NK-92 (cell line): ENCODE results near the gene RHOD.

Experiments
- DNase-seq: peaks from one replicate; lab custom pipeline; 2025; ENCODE audit not compliant: unreplicated experiment; lab: John Stamatoyannopoulos, UW

RHOD gene

GRCh38 chr11:67058506-67058905 lies 1.9 kb downstream of the RHOD start:
- DNase-seq, result no peak

- no peak for DNase-seq
Observed at GRCh38 chr11:67059671-67060070, 3.0 kb downstream of the RHOD start.

DNA sequence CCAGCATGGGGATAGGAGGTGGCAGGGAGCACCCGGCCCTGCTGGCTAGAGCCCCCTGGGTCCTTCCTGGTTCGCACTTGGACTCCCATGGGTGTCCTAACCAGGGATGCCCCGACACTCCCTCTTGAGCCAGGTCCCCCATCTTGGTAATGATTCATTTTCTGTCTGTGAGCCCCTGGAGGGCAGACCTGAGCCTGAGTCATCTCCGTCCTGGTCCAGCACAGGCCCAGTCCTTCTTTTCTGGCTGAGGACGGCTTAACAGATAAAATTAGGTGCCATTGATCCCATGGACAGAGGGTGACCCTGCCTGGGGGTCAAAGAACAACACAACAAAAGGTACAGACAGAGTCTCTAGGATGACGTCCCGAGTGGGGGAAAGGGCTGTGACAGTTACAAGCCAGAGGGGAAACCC lies 3.5 kb downstream of the RHOD start:
- DNase-seq, result no peak

- DNase-seq, result no peak
Observed at GRCh38 chr11:67062526-67063373, 6.1 kb downstream of the RHOD start.

- DNase-seq, result no peak
Observed at GRCh38 chr11:67066333-67066709, 9.7 kb downstream of the RHOD start.

DNA sequence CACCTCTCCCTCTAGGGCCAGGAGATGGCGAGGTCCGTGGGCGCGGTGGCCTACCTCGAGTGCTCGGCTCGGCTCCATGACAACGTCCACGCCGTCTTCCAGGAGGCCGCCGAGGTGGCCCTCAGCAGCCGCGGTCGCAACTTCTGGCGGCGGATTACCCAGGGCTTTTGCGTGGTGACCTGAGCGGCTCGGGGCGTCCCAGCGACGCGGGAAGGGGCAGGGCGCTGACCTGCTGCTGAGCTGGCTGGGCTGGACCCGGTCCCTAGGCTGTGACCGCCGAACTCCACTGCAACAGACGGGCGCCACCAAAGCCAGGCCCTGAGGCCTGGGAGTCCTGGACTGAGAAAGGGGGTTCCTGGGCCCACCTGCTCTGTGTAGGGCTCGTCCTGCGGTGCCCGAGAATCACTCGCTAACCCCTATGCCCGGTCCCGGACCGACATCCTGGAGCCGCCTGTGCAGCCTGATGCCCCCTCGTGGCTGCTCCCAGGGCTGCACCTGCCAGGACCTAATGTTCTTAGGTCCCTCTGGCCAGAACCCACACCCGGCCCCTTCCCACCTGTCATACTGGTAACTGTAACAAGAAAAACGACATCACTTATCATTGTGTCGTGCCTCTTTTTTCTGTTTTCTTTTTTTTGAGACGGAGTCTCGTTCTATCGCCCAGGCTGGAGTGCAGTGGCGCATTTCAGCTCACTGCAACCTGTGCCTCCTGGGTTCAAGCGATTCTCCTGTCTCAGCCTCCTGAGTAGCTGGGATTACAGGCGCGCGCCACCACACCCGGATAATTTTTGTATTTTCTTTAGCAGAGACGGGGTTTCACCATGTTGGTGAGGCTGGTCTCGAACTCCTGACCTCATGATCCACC lies 15.0 kb downstream of the RHOD start:
- no peak for DNase-seq

GRCh38 chr11:67072295-67072694 lies 15.6 kb downstream of the RHOD start:
- DNase-seq, result no peak

DNA sequence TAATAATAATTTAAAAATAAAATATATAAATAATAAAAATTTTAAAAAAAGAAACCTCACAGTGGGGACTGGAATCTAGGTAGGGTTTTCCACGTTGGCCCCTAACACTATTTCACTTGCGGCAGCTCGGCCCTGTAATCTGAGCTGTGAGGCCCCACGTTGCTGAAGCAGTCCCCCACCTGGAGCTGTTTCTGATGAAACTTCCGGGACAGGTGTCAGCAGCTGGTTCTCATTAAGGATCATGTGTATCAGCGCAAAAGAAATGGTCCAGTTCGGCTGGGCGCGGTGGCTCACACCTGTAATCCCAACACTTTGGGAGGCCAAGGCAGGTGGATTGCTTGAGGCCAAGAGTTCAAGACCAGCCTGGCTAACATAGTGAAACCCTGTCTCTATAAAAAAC lies 17.3 kb downstream of the RHOD start:
- no peak for DNase-seq

DNA sequence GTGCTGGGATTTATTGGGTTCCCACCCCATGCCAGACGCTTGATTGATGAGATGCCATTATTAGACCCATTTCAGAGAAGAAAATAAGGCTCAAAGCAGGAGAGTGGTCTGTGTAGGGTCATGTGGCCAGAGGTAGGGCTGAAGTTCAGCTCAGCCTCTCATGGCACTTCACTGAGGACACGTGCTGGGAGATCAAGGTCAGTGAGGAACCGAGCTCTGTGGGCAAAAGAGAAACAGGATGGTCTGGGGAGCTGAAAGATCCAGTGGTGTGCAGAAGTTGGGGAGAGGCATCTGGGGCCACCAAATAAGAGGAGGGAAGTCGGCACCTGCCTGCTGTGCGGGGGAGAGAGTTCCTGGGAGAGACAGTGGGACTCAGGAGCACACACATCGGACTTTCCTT lies 19.6 kb downstream of the RHOD start:
- DNase-seq, result no peak

DNA sequence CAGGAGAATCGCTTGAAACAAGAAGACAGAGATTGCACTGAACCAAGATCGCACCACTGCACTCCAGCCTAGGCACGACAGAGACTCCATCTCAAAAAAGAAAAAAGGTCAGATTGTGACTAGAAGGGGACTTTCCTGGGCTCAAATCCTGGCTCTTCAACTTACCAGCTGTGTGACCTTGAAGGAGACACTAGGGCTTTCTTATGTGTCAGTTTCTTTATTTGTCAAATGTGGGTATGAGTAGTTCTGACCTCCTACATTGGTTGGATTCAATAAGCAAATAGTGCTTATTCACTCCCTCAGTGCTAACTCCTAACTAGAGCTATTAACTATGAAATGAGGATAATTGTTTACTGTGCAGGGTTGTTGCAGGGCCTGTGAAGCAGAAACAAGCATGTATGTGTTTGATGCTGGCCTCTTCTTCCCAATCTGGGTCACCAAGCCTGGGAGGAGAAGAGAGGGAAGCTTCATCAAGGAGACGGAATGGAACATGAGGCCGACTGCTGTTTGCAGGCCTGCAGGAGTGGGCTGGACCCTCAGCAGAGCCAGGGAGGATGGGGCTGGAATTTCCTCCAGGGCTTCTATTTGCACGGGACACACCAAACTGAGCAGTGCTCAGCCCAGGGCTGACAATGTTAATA lies 22.5 kb downstream of the RHOD start:
- DNase-seq, result no peak

- no peak for DNase-seq
Observed at GRCh38 chr11:67082071-67082791, 25.6 kb downstream of the RHOD start.

GRCh38 chr11:67083786-67084366 lies 27.2 kb downstream of the RHOD start:
- DNase-seq, result no peak

DNA sequence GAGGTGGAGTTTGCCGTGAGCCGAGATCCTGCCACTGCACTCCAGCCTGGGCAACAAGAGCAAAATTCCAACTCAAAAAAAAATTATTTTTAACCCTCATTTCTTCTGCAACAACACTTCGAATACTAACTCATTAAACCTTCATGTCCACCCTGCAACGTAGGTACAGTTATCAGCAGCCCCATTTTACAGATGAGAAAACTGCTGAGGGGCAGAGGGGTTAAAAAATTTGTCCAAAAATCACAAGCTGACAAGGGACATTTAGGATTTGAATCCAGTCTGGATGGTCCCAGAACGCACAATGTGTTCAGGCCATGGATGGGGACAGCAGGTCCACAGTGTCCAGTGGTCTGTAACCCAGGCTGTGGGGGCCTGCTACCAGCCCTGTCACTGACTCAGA lies 29.0 kb downstream of the RHOD start:
- DNase-seq, result no peak

DNA sequence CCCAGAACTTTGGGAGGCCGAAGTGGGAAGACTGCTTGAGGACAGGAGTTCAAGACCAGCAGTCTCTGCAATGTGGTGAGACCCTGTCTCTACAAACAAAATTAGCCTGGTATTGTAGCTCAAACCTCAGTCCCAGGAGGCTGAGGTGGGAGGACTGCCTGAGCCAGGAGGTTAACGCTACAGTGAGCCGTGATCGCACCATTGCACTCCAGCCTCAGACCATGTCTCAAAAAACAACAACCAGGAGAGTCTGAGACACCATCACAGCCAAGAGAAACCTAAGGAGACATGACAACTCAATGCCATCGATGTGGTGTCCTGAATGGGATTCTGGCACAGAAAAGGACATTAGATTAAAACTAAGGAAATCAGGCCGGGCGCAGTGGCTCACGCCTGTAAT lies 34.1 kb downstream of the RHOD start:
- no peak for DNase-seq

DNA sequence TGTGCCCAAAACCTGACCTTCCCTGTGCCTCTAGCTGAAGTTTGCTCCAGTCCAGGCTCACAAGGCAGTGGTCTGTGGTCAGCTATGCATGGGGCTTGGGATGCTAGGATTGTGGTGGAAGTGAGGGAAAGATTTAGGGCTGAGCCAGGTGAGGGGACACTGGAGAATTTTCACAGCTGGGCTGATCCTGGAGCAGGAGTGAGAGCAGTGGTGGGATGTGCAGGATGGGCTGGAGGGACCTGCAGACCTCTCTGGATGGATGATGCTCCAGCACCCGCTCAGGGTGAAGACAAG lies 38.5 kb downstream of the RHOD start:
- no peak for DNase-seq

DNA sequence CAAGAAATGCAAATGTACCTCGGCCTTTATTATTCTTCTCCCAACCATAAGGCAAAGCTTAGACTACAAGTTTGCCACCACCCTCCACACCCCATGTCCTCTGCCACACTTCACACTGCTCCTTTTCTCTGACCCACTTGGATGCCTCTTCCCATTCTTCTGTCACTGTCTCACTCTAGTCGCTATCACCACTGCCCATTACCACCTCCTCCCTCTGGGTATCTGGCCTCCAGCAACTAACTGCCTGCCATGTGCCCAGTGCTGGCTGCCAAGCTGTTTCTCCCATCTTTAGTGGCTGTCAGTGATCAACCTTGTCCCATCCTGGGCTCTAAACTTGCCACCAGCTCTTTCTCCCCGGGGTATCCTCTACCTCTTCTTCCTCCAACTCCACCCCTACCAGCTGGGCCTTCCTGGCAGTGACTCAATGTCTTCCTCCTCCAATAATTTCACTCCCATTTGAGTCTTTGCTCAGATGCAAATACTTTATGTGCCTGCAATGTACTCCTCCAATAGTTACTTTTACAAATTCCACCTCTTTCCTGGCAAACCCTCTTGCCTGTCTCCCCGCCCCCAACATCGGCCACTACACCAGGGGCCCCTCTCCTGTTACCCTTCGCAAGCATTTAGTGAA lies 42.3 kb downstream of the RHOD start:
- DNase-seq, result no peak

- no peak for DNase-seq
Observed at GRCh38 chr11:67099831-67100324, 43.2 kb downstream of the RHOD start.

DNA sequence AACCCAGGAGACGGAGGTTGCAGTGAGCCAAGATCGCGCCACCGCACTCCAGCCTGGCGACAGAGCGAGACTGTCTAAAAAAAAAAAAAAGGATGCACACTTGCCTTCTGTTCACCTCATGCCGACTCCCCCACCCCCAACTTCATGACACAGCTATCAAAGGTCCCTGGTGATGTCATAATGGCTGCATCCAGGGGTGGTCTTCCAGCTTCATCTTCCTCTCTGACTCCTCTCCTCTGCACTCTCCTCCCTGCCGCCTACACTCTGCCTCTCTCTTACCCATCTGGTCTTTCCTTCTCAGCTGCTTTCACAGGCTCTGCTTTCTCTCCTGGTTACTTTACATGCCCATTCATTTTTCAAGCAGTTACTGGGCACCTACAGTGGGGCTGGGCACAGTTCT lies 46.0 kb downstream of the RHOD start:
- no peak for DNase-seq

DNA sequence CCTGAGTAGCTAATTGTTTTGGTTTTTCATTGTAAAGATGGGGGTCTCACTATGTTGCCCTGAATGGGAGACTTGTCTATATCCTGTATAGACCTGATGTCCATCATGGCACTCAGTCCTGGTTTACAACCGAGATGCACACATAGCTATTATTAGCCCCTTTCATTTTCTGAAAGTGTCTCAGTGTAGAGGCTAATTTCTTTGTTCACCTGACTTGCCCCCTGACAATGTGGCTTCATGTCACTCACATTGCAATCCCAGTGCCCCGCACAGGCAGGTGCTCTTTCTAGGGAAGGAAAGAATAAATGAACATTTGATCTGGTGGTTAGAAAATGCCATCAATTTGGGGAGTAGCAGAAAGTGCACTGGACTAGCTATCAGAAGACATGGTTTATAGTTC lies 49.3 kb downstream of the RHOD start:
- no peak for DNase-seq

DNA sequence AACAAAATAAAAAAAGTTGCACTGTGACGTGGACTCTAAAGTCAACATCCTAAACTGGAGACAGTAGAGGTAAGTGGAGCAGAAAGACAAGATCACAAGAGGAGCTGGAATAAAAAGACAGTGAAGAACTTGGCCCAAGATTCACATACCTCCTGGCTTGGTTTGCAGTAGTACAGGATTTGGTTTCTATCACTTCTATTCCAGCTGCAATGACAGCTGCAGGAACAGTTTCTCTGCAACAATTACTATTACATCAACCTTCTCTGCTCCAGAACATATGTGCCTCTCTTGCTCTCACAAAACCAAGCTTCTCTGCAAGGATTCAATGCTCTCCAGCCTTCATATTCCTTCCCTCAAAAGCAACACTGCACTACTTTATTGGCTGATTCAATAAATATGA lies 54.6 kb downstream of the RHOD start:
- no peak for DNase-seq
